Measurements from ENCODE around the gene CTBP1. TPM values are rescaled to one million over a fixed set of nuclear protein-coding genes. Genes with fewer than 3 reads are reported as not detected.

CTBP1 gene
- total RNA-seq, 1 donor from 2014 or later = 169 TPM

GRCh38 chr4:1244081-1244977 is 4.6 kb downstream of the CTBP1 start:
- intact Hi-C loops (cut with DNase I) = loop anchor here (10.0 kb wide), 1 partner anchor 80 kb away; no protein-coding TSS in a partner anchor
- TF ChIP-seq CTCF (IDR thresholded peaks at IDR 0.05) = no peak
- H3K27ac ChIP-seq = no peak overlapping the region

GRCh38 chr4:1243451-1244080 is 5.4 kb downstream of the CTBP1 start:
- no peak overlapping the region for H3K4me3 ChIP-seq
- TF ChIP-seq CTCF (IDR thresholded peaks at IDR 0.05) = no peak
- no peaks in the 10 kb centered on the region for H3K27me3 ChIP-seq
- peaks cover 21% of the 10 kb centered on the region for H3K36me3 ChIP-seq
- DNase-seq (no peak), ATAC-seq (no peak)
- no peak overlapping the region for H3K27ac ChIP-seq
- intact Hi-C loops (cut with DNase I) = loop anchor here (10.0 kb wide), 1 partner anchor 79 kb away; no protein-coding TSS in a partner anchor
- H3K4me1 ChIP-seq = peaks cover 45% of the 10 kb centered on the region
- no peaks in the 10 kb centered on the region for H3K9me3 ChIP-seq

More at GRCh38 chr4:1244081-1244977, 4.6 kb downstream of the CTBP1 start:
- no peak for ATAC-seq
- Histone ChIP-seq H3K27me3 (no peaks in the 10 kb centered on the region), H3K4me1 (peaks cover 45% of the 10 kb centered on the region), H3K4me3 (no peak overlapping the region), H3K9me3 (no peaks in the 10 kb centered on the region), H3K36me3 (peaks cover 14% of the 10 kb centered on the region)
- DNase-seq = no peak

GRCh38 chr4:1242506-1243450 is 6.2 kb downstream of the CTBP1 start:
- Histone ChIP-seq H3K4me3 (no peak overlapping the region), H3K36me3 (peaks cover 28% of the 10 kb centered on the region), H3K27me3 (no peaks in the 10 kb centered on the region), H3K4me1 (peaks cover 45% of the 10 kb centered on the region), H3K9me3 (no peaks in the 10 kb centered on the region), H3K27ac (no peak overlapping the region)
- no peak for ATAC-seq
- intact Hi-C loops (cut with DNase I) = loop anchor here (10.0 kb wide), 1 partner anchor 78 kb away; no protein-coding TSS in a partner anchor
- DNase-seq = peak; percentile 32
- no peak for TF ChIP-seq CTCF (IDR thresholded peaks at IDR 0.05)

- DNase-seq (no peak), ATAC-seq (no peak)
- no peak overlapping the region for H3K4me3 ChIP-seq
- peaks cover 28% of the 10 kb centered on the region for H3K36me3 ChIP-seq
- intact Hi-C loops (cut with DNase I) = loop anchor here (10.0 kb wide), 1 partner anchor 77 kb away; no protein-coding TSS in a partner anchor
- no peaks in the 10 kb centered on the region for H3K9me3 ChIP-seq
- TF ChIP-seq CTCF (IDR thresholded peaks at IDR 0.05) = no peak
- H3K4me1 ChIP-seq = peaks cover 41% of the 10 kb centered on the region
- no peaks in the 10 kb centered on the region for H3K27me3 ChIP-seq
- no peak overlapping the region for H3K27ac ChIP-seq
These were observed 6.9 kb downstream of the CTBP1 start for GRCh38 chr4:1241936-1242505.

GRCh38 chr4:1241466-1241935 is 7.4 kb downstream of the CTBP1 start:
- no peak for DNase-seq
- intact Hi-C loops (cut with DNase I) = loop anchor here (10.0 kb wide), 1 partner anchor 77 kb away; no protein-coding TSS in a partner anchor
- Histone ChIP-seq H3K36me3 (peaks cover 28% of the 10 kb centered on the region), H3K9me3 (no peaks in the 10 kb centered on the region), H3K4me3 (no peak overlapping the region), H3K4me1 (peaks cover 36% of the 10 kb centered on the region), H3K27me3 (no peaks in the 10 kb centered on the region), H3K27ac (no peak overlapping the region)
- no peak for TF ChIP-seq CTCF (IDR thresholded peaks at IDR 0.05)
- no peak for ATAC-seq

Data from upper lobe of right lung (tissue), 1 donor.